Right cardiac atrium (tissue), 5 donors: Measurements from ENCODE around the gene S100A7A. TPM values are rescaled to one million over a fixed set of nuclear protein-coding genes. Genes with fewer than 3 reads are reported as not detected.
A peak's percentile ranks its signal among the peaks of the same experiment; 100 is the strongest.

ENCODE experiments used
- ATAC-seq, 2 donors: fragments of 200-7000 bp; cut with Tn5 transposase; one replicate each; pipeline versions ENCODE4 v1.8.0 to v1.9.1; 2020; ENCODE audit warnings: moderate library complexity in 2 of 2, mild to moderate bottlenecking in 1 of 2
- DNase-seq, 3 donors: peaks; one replicate each; pipeline ENCODE4 v3.0.0-alpha.2; 2020
- H3K27ac ChIP-seq: one replicate; pipeline ENCODE4 v1.5.1; 2013; ENCODE audit warnings: mild to moderate bottlenecking, low read length, control low read depth, moderate library complexity
- H3K27me3 ChIP-seq: one replicate; pipeline ENCODE4 v1.6.1; 2013; ENCODE audit not compliant: control insufficient read depth, insufficient read depth
- H3K4me1 ChIP-seq: one replicate; pipeline ENCODE4 v1.6.1; 2013; ENCODE audit warnings: low read length; ENCODE audit not compliant: control insufficient read depth, insufficient read depth
- H3K4me3 ChIP-seq: one replicate; pipeline ENCODE4 v1.5.1; 2013; ENCODE audit warnings: low read length, control low read depth
- H3K9me3 ChIP-seq: one replicate; pipeline ENCODE4 v1.6.1; 2013; ENCODE audit warnings: low read length; ENCODE audit not compliant: control insufficient read depth
- WGBS: extraction: QIAGEN DNeasy Blood & Tissue Kit; methylation state at CpG from one replicate; pipeline ENCODE4 v1.1.7; 2013; 5-methylcytosine and 5-hydroxymethylcytosine counted together
- intact Hi-C, 4 donors: fragments of 100-400 bp; cut with DNase I; formaldehyde crosslinking; loops; one replicate each; pipeline versions ENCODE4 v1.11.0 to v1.14.0; 2022 to 2023
- polyA plus RNA-seq: library from polyadenylated mRNA; stranded (reverse); fragments of 200-250 nt; gene quantifications from one replicate; pipeline ENCODE4 v1.2.3, GENCODE V29; 2013
- total RNA-seq, 4 donors: library from RNA; stranded (reverse); fragmentation: NEBNext Ultra II Directional; extraction: Animal tissue kit (Norgen Biotek cat#: 25700); gene quantifications; one replicate each; pipeline ENCODE4 v1.2.1, GENCODE V29; 2021
- donor health status: healthy with polysubstance abuse.
- donor health status: DM: no; HTN: yes; CAD: no.
- donor health status: DM: no; HTN: no; CAD: no.
- donor health status: DM: no; HTN: yes; CAD: no; lungs with severe emphysema.
- donor health status: DM: yes; HTN: yes; CAD: no.

S100A7A gene
- total and polyA plus RNA-seq, 5 donors: not detected

GRCh38 chr1:153386500-153386901 is 29.8 kb upstream of the S100A7A start:
- ATAC-seq (peak; percentile 50 to 64), DNase-seq (peak; percentile 31 to 69 (median 68))
- no peaks in the 10 kb centered on the region for H3K4me1 ChIP-seq
- H3K27ac ChIP-seq: no peak overlapping the region
- H3K4me3 ChIP-seq: no peak overlapping the region
- intact Hi-C loops: no loop called here
- H3K27me3 ChIP-seq: no peaks in the 10 kb centered on the region
- no peaks in the 10 kb centered on the region for H3K9me3 ChIP-seq
- 74% methylated on average over 5 of the region's 5 CpGs for WGBS

GRCh38 chr1:153387001-153387400 is 29.3 kb upstream of the S100A7A start:
- H3K4me3 ChIP-seq: no peak overlapping the region
- intact Hi-C loops: no loop called here
- ATAC-seq (no peak), DNase-seq (no peak)
- no peaks in the 10 kb centered on the region for H3K4me1 ChIP-seq
- H3K27ac ChIP-seq: no peak overlapping the region
- H3K9me3 ChIP-seq: no peaks in the 10 kb centered on the region
- 90% methylated on average over 4 of the region's 4 CpGs for WGBS
- no peaks in the 10 kb centered on the region for H3K27me3 ChIP-seq

GRCh38 chr1:153387785-153388184 is 28.5 kb upstream of the S100A7A start:
- no peaks in the 10 kb centered on the region for H3K27me3 ChIP-seq
- H3K4me3 ChIP-seq: no peak overlapping the region
- no peaks in the 10 kb centered on the region for H3K4me1 ChIP-seq
- H3K27ac ChIP-seq: no peak overlapping the region
- intact Hi-C loops: no loop called here
- 76% methylated on average over 4 of the region's 4 CpGs for WGBS
- ATAC-seq (no peak), DNase-seq (no peak)
- H3K9me3 ChIP-seq: no peaks in the 10 kb centered on the region

- DNase-seq (no peak), ATAC-seq (no peak)
- H3K27ac ChIP-seq: no peak overlapping the region
- intact Hi-C loops: no loop called here
- no peaks in the 10 kb centered on the region for H3K27me3 ChIP-seq
- no peak overlapping the region for H3K4me3 ChIP-seq
- WGBS: 88% methylated on average over 1 of the region's 1 CpG
- no peaks in the 10 kb centered on the region for H3K9me3 ChIP-seq
- no peaks in the 10 kb centered on the region for H3K4me1 ChIP-seq
These were observed 26.9 kb upstream of the S100A7A start for GRCh38 chr1:153389401-153389800.

- WGBS: 72% methylated on average over 17 of the region's 17 CpGs
- ATAC-seq (peak in 1 of 2 donors; percentile 9), DNase-seq (peak in 1 of 3 donors; percentile 41)
- Histone ChIP-seq H3K9me3 (no peaks in the 10 kb centered on the region), H3K27me3 (no peaks in the 10 kb centered on the region), H3K4me3 (no peak overlapping the region), H3K4me1 (no peaks in the 10 kb centered on the region), H3K27ac (no peak overlapping the region)
- intact Hi-C loops: no loop called here
These were observed 26.1 kb upstream of the S100A7A start for GRCh38 chr1:153389973-153390879.

GRCh38 chr1:153390938-153391710 is 25.2 kb upstream of the S100A7A start, which contains the start of gene S100A8:
Gene S100A8, minus strand, starts transcription at chr1:153391073. Its CDS starts 538 bp downstream, at chr1:153390535.
- Histone ChIP-seq H3K4me1 (no peaks in the 10 kb centered on the region), H3K9me3 (no peaks in the 10 kb centered on the region), H3K27me3 (no peaks in the 10 kb centered on the region), H3K27ac (no peak within 1 kb of the TSS), H3K4me3 (no peak within 1 kb of the TSS)
- 59% methylated on average over 7 of the region's 7 CpGs for WGBS
- ATAC-seq (peak; percentile 69 to 70), DNase-seq (peak; percentile 73 to 89 (median 88))
- intact Hi-C loops: no loop called here

GRCh38 chr1:153392258-153392657 is 24.1 kb upstream of the S100A7A start:
- Histone ChIP-seq H3K4me1 (no peaks in the 10 kb centered on the region), H3K27me3 (no peaks in the 10 kb centered on the region), H3K27ac (no peak overlapping the region), H3K9me3 (no peaks in the 10 kb centered on the region), H3K4me3 (no peak overlapping the region)
- 55% methylated on average over 3 of the region's 3 CpGs for WGBS
- ATAC-seq: no peak
- intact Hi-C loops: no loop called here
- no peak for DNase-seq

GRCh38 chr1:153392822-153393221 is 23.5 kb upstream of the S100A7A start:
- no peaks in the 10 kb centered on the region for H3K9me3 ChIP-seq
- no peaks in the 10 kb centered on the region for H3K27me3 ChIP-seq
- no peaks in the 10 kb centered on the region for H3K4me1 ChIP-seq
- 84% methylated on average over 3 of the region's 3 CpGs for WGBS
- DNase-seq (no peak), ATAC-seq (no peak)
- H3K4me3 ChIP-seq: no peak overlapping the region
- intact Hi-C loops: no loop called here
- H3K27ac ChIP-seq: no peak overlapping the region

- no peak for ATAC-seq
- no peaks in the 10 kb centered on the region for H3K4me1 ChIP-seq
- intact Hi-C loops: no loop called here
- no peak overlapping the region for H3K4me3 ChIP-seq
- 76% methylated on average over 6 of the region's 6 CpGs for WGBS
- DNase-seq: no peak
- no peaks in the 10 kb centered on the region for H3K27me3 ChIP-seq
- no peak overlapping the region for H3K27ac ChIP-seq
- H3K9me3 ChIP-seq: no peaks in the 10 kb centered on the region
These were observed 22.4 kb upstream of the S100A7A start for GRCh38 chr1:153393926-153394325.

GRCh38 chr1:153394391-153394790 is 21.9 kb upstream of the S100A7A start:
- 76% methylated on average over 5 of the region's 5 CpGs for WGBS
- Histone ChIP-seq H3K4me3 (no peak overlapping the region), H3K27me3 (no peaks in the 10 kb centered on the region), H3K9me3 (no peaks in the 10 kb centered on the region), H3K27ac (no peak overlapping the region), H3K4me1 (no peaks in the 10 kb centered on the region)
- intact Hi-C loops: no loop called here
- ATAC-seq (no peak), DNase-seq (no peak)

- no peak overlapping the region for H3K27ac ChIP-seq
- no peaks in the 10 kb centered on the region for H3K27me3 ChIP-seq
- no peaks in the 10 kb centered on the region for H3K4me1 ChIP-seq
- H3K4me3 ChIP-seq: no peak overlapping the region
- no peak for DNase-seq
- WGBS: 72% methylated on average over 7 of the region's 7 CpGs
- intact Hi-C loops: no loop called here
- H3K9me3 ChIP-seq: no peaks in the 10 kb centered on the region
- no peak for ATAC-seq
These were observed 21.1 kb upstream of the S100A7A start for GRCh38 chr1:153395136-153395685.
